SU-DHL-6 (cell line): Measurements from ENCODE around the gene IGFL4.

Experiments used
- H2AFZ ChIP-seq: fragments of 200-600 bp; sonication (generic); 2 replicates; pipeline ENCODE4 v1.6.1; 2014; ENCODE audit warnings: low read depth, mild to moderate bottlenecking, moderate library complexity, mixed read lengths, antibody characterized with exemption, low read length; ENCODE audit not compliant: severe bottlenecking
- H3F3A ChIP-seq: fragments of 200-600 bp; shearing (Covaris generic); 2 replicates; pipeline ENCODE4 v1.6.0; 2016; ENCODE audit warnings: antibody characterized with exemption, mild to moderate bottlenecking; ENCODE audit not compliant: insufficient read depth
- H3K27ac ChIP-seq: fragments of 200-600 bp; sonication (generic); 2 replicates; pipeline ENCODE4 v1.5.1; 2016; ENCODE audit warnings: low read depth, mild to moderate bottlenecking, low read length, moderate library complexity, mixed read lengths
- H3K27me3 ChIP-seq: fragments of 200-600 bp; sonication (generic), shearing (Covaris generic); 2 replicates; pipeline ENCODE4 v1.6.0; 2014; ENCODE audit warnings: mild to moderate bottlenecking, low read length
- H3K36me3 ChIP-seq: fragments of 200-600 bp; sonication (generic); 2 replicates; pipeline ENCODE4 v1.6.1; 2014; ENCODE audit warnings: mild to moderate bottlenecking, low read length, mixed read lengths
- H3K4me2 ChIP-seq: fragments of 300-600, 200-600 bp; shearing (Covaris generic), sonication (generic); 2 replicates; pipeline ENCODE4 v1.6.0; 2014; ENCODE audit warnings: low read length, low read depth, mild to moderate bottlenecking; ENCODE audit not compliant: poor library complexity, severe bottlenecking
- H3K4me3 ChIP-seq: fragments of 200-600 bp; sonication (generic); 2 replicates; pipeline ENCODE4 v1.5.1; 2014; ENCODE audit warnings: antibody characterized with exemption, low read length, mild to moderate bottlenecking, mixed read lengths; ENCODE audit not compliant: insufficient read depth, poor library complexity, severe bottlenecking
- H3K79me2 ChIP-seq: fragments of 200-600 bp; sonication (generic); 2 replicates; pipeline ENCODE4 v1.6.1; 2014; ENCODE audit warnings: mild to moderate bottlenecking, low read length, moderate library complexity; ENCODE audit not compliant: insufficient read depth
- H3K9ac ChIP-seq: fragments of 200-600 bp; sonication (generic); 2 replicates; pipeline ENCODE4 v1.7.0; 2014; ENCODE audit warnings: mild to moderate bottlenecking, low read length
- H3K9me2 ChIP-seq: fragments of 200-600 bp; sonication (generic); replicated peaks from 2 replicates; pipeline ENCODE4 v1.6.1; 2014; ENCODE audit warnings: low read length; ENCODE audit not compliant: insufficient read depth
- H3K9me3 ChIP-seq: fragments of 200-600 bp; sonication (generic); 2 replicates; pipeline ENCODE4 v1.6.1; 2014; ENCODE audit warnings: low read length, mixed read lengths; ENCODE audit not compliant: insufficient read depth
- H4K20me1 ChIP-seq: fragments of 200-600 bp; sonication (generic); 2 replicates; pipeline ENCODE4 v1.6.1; 2014; ENCODE audit warnings: low read depth, mild to moderate bottlenecking, antibody characterized with exemption, low read length, moderate library complexity, mixed read lengths
- EZH2phosphoT487 ChIP-seq: fragments of 200-600 bp; sonication (generic), shearing (Covaris generic); conservative IDR thresholded peaks from 2 replicates; pipeline ENCODE4 v1.6.1; 2018; ENCODE audit warnings: mild to moderate bottlenecking, antibody characterized with exemption, low read length, moderate library complexity, mixed read lengths
- TF ChIP-seq, protein P1 (sequence below): fragments of 200-600 bp; sonication (generic); IDR thresholded peaks from one replicate; pipeline ENCODE4 v1.5.1; 2017; ENCODE audit warnings: antibody characterized with exemption, mild to moderate bottlenecking, low read length, moderate library complexity; ENCODE audit not compliant: insufficient read depth, poor library complexity, severe bottlenecking

IGFL4 gene

DNA sequence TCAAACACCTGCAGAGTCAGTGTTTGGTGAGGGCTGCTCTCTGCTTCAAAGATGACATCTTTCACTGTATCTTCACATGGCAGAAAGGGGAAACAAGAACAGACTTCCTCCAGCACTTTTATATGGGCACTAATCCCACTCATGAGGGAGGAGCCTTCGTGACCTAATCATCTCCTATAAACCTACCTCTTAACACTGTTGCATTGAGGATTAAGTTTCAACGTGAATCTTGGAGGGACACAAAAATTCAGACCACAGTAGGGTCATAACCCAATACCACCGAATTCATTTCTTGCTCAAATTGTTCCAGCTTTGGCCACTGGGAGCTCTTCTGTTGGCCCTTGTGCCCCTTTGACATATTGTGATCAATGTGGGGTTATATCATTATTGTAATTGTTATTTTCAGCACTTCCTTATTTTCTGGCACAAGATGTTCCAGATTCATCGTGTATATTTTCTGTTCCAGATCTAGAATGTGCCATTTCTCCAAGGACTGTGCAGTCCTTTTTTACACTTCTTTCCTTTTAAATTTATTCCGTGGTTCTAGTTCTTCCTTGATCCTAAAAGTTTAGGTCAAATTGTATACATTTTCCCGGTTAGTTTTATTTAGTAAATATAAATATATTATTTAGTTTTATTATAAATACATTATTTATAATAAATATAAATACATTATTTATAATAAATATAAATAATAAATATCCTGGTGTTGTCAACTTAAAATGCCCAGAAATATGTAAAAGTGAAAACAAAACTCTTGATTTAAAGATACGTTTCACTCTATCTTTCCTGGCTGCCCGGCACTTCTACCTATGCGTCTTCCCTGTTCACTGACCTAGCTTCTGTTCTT, 35.5 kb upstream of the IGFL4 start:
- H4K20me1 ChIP-seq: no peaks in the 10 kb centered on the region
- no peak overlapping the region for H3K4me2 ChIP-seq
- H3K4me3 ChIP-seq: no peak overlapping the region
- no peaks in the 10 kb centered on the region for H3F3A ChIP-seq
- no peaks in the 10 kb centered on the region for H3K9me2 ChIP-seq
- TF ChIP-seq EZH2phosphoT487: no peak
- no peak overlapping the region for H3K27ac ChIP-seq
- H2AFZ ChIP-seq: no peak overlapping the region
- no peak overlapping the region for H3K9ac ChIP-seq
- H3K27me3 ChIP-seq: no peaks in the 10 kb centered on the region
- no peaks in the 10 kb centered on the region for H3K79me2 ChIP-seq
- no peaks in the 10 kb centered on the region for H3K36me3 ChIP-seq
- H3K9me3 ChIP-seq: no peaks in the 10 kb centered on the region

DNA sequence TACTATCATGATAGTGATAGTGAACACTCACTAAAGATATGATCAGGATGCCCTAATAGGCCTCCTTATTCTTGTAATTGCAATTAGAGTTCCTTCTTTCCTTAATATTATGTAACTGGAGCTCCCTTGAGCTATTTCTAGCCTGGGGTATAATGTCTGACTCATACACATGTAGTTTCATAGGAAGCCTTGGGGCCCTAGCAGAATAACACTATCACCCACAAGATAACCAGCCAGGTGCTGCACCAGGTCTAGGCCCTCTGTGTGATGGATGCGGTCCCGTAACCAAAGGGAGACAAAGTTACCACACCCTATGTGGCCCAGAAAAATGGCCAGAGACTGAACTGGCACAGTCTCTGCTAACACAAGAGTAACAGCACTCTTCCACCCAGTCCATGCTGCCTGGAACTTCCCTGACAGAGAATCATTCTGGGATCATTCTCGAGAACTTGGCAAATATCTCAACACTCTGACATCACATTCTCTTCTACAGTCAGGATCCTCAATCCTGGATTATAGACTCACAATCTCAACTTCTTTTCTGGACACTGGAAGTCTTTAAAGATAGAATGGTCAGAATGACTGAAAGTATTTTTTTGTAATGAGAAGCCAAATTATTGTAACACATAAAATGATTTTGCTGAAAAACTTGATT, 32.6 kb upstream of the IGFL4 start:
- H4K20me1 ChIP-seq: no peaks in the 10 kb centered on the region
- H3K36me3 ChIP-seq: no peaks in the 10 kb centered on the region
- H3K27me3 ChIP-seq: no peaks in the 10 kb centered on the region
- H3K9ac ChIP-seq: no peak overlapping the region
- no peaks in the 10 kb centered on the region for H3F3A ChIP-seq
- no peak overlapping the region for H3K4me2 ChIP-seq
- H3K79me2 ChIP-seq: no peaks in the 10 kb centered on the region
- no peak for TF ChIP-seq EZH2phosphoT487
- TF ChIP-seq, protein P1, sequence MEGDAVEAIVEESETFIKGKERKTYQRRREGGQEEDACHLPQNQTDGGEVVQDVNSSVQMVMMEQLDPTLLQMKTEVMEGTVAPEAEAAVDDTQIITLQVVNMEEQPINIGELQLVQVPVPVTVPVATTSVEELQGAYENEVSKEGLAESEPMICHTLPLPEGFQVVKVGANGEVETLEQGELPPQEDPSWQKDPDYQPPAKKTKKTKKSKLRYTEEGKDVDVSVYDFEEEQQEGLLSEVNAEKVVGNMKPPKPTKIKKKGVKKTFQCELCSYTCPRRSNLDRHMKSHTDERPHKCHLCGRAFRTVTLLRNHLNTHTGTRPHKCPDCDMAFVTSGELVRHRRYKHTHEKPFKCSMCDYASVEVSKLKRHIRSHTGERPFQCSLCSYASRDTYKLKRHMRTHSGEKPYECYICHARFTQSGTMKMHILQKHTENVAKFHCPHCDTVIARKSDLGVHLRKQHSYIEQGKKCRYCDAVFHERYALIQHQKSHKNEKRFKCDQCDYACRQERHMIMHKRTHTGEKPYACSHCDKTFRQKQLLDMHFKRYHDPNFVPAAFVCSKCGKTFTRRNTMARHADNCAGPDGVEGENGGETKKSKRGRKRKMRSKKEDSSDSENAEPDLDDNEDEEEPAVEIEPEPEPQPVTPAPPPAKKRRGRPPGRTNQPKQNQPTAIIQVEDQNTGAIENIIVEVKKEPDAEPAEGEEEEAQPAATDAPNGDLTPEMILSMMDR: no peak
- H3K27ac ChIP-seq: no peak overlapping the region
- no peak overlapping the region for H2AFZ ChIP-seq
- no peaks in the 10 kb centered on the region for H3K9me2 ChIP-seq
- H3K4me3 ChIP-seq: no peak overlapping the region
- H3K9me3 ChIP-seq: no peaks in the 10 kb centered on the region

DNA sequence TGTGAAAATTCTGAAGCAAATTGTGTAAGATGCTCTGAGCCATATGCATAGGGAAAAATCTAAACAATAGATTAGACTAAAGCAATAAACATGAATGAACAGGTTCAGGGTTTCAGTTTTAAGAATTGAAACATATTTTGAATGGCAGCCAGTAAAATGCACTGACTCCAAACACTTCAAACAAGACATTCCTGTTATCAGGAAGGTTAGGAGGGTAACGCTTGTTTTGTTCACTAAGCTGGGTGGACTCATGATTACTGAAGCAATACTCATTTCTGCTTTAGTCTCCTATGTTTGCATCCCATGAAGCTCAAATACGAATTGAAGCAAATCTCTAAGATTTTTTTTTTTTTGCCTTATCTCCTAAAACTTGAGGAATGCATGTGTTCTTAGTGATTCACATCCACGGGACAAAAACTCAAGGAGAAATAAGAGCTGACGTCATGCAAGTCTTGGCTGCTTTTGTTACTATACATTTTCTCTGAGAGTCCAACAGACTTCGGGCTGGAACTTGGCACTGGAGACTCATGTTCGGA, 29.1 kb upstream of the IGFL4 start:
- no peak overlapping the region for H3K4me2 ChIP-seq
- no peak overlapping the region for H3K4me3 ChIP-seq
- no peaks in the 10 kb centered on the region for H3F3A ChIP-seq
- no peak overlapping the region for H3K27ac ChIP-seq
- H4K20me1 ChIP-seq: no peaks in the 10 kb centered on the region
- H3K36me3 ChIP-seq: no peaks in the 10 kb centered on the region
- no peak overlapping the region for H3K9ac ChIP-seq
- H2AFZ ChIP-seq: no peak overlapping the region
- H3K27me3 ChIP-seq: no peaks in the 10 kb centered on the region
- H3K9me2 ChIP-seq: no peaks in the 10 kb centered on the region
- TF ChIP-seq, protein P1: no peak
- TF ChIP-seq EZH2phosphoT487: no peak
- H3K79me2 ChIP-seq: no peaks in the 10 kb centered on the region
- no peaks in the 10 kb centered on the region for H3K9me3 ChIP-seq
